HEK293 (cell line): ENCODE measurements around the gene DHX16.
A peak's percentile ranks its signal among the peaks of the same experiment; 100 is the strongest.

Experiments
- CTCF ChIA-PET: fragments of 350-600 bp; formaldehyde crosslinking; extraction: SDS; loops from one replicate; lab custom pipeline; 2021; ENCODE audit warnings: antibody characterized with exemption; lab: Yijun Ruan, JAX
- POLR2A ChIA-PET: fragments of 300-600 bp; formaldehyde crosslinking; extraction: SDS; loops from one replicate; lab custom pipeline; 2020; ENCODE audit warnings: antibody characterized with exemption, inconsistent platforms; lab: Yijun Ruan, JAX
- H3K27ac ChIP-seq: fragments of 200-500 bp; sonication (Bioruptor generic); 2 replicates; pipeline ENCODE4 v1.5.1; 2014; ENCODE audit warnings: low read depth, low read length, control low read depth, inconsistent platforms; ENCODE audit errors: extremely low read depth
- H3K36me3 ChIP-seq, 2 experiments: fragments of 200-500 bp in 1 of 2; sonication (Bioruptor generic) in 1 of 2; 1 replicate in 1 of 2; 2 replicates in 1 of 2; pipeline ENCODE4 v1.5.1; 2014 to 2017; ENCODE audit warnings: inconsistent platforms in 2 of 2, low read length in 2 of 2; ENCODE audit not compliant: control insufficient read depth in 2 of 2, insufficient read depth in 1 of 2
- H3K4me1 ChIP-seq: fragments of 200-500 bp; sonication (Bioruptor generic); 2 replicates; pipeline ENCODE4 v1.5.1; 2014; ENCODE audit warnings: mild to moderate bottlenecking, low read length, inconsistent platforms; ENCODE audit not compliant: control insufficient read depth, insufficient read depth
- H3K4me3 ChIP-seq: 2 replicates; pipeline ENCODE4 v1.5.1; 2011; ENCODE audit warnings: low read depth, mild to moderate bottlenecking, control low read depth, low read length, moderate library complexity
- H3K9me3 ChIP-seq: fragments of 200-500 bp; sonication (Bioruptor generic); 2 replicates; pipeline ENCODE4 v1.5.1; 2014; ENCODE audit warnings: low read depth, low read length, inconsistent platforms; ENCODE audit not compliant: control insufficient read depth, insufficient read depth
- SCRT1 ChIP-seq: fragments of 450-650 bp; formaldehyde crosslinking; IDR thresholded peaks from 2 replicates; pipeline ENCODE4 v1.5.1; 2016; ENCODE audit warnings: missing biosample characterization, missing genetic modification characterization, borderline replicate concordance
- TRIM28 ChIP-seq: IDR thresholded peaks from 2 replicates; pipeline ENCODE4 v1.6.1; 2011; ENCODE audit warnings: low read length, control low read depth, borderline replicate concordance
- ZBTB48 ChIP-seq: fragments of 450-650 bp; formaldehyde crosslinking; IDR thresholded peaks from 2 replicates; pipeline ENCODE4 v1.5.1; 2016; ENCODE audit warnings: missing biosample characterization, missing genetic modification characterization
- ZFHX2 ChIP-seq: fragments of 450-650 bp; formaldehyde crosslinking; conservative IDR thresholded peaks from 2 replicates; pipeline ENCODE4 v1.5.1; 2016; ENCODE audit warnings: missing biosample characterization, missing genetic modification characterization
- ZFP3 ChIP-seq: fragments of 450-650 bp; formaldehyde crosslinking; IDR thresholded peaks from 2 replicates; pipeline ENCODE4 v1.5.1; 2016; ENCODE audit warnings: low read depth, missing biosample characterization, missing genetic modification characterization
- ZFP37 ChIP-seq: fragments of 450-650 bp; formaldehyde crosslinking; IDR thresholded peaks from 2 replicates; pipeline ENCODE4 v1.5.1; 2016; ENCODE audit warnings: missing biosample characterization, missing genetic modification characterization
- ZNF132 ChIP-seq: fragments of 450-650 bp; formaldehyde crosslinking; IDR thresholded peaks from 2 replicates; pipeline ENCODE4 v1.5.1; 2017; ENCODE audit warnings: missing biosample characterization, missing genetic modification characterization, borderline replicate concordance
- ZNF23 ChIP-seq: fragments of 450-650 bp; formaldehyde crosslinking; IDR thresholded peaks from 2 replicates; pipeline ENCODE4 v1.5.1; 2016; ENCODE audit warnings: missing biosample characterization, missing genetic modification characterization, borderline replicate concordance
- ZNF341 ChIP-seq: fragments of 450-650 bp; formaldehyde crosslinking; IDR thresholded peaks from 2 replicates; pipeline ENCODE4; 2016; ENCODE audit warnings: low read depth, missing biosample characterization, missing genetic modification characterization
- ZNF571 ChIP-seq: fragments of 450-650 bp; formaldehyde crosslinking; IDR thresholded peaks from 2 replicates; pipeline ENCODE4 v1.5.0; 2017; ENCODE audit warnings: missing biosample characterization, missing genetic modification characterization
- ZNF610 ChIP-seq: fragments of 450-650 bp; formaldehyde crosslinking; IDR thresholded peaks from 2 replicates; pipeline ENCODE4 v1.5.1; 2016; ENCODE audit warnings: missing biosample characterization, missing genetic modification characterization, borderline replicate concordance
- ZNF654 ChIP-seq: fragments of 450-650 bp; formaldehyde crosslinking; IDR thresholded peaks from 2 replicates; pipeline ENCODE4 v1.5.1; 2016; ENCODE audit warnings: low read depth, missing biosample characterization, missing genetic modification characterization
- ZNF701 ChIP-seq: fragments of 450-650 bp; formaldehyde crosslinking; IDR thresholded peaks from 2 replicates; pipeline ENCODE4 v1.5.1; 2016; ENCODE audit warnings: missing biosample characterization, missing genetic modification characterization
- ZNF76 ChIP-seq: fragments of 450-650 bp; formaldehyde crosslinking; IDR thresholded peaks from 2 replicates; pipeline ENCODE4; 2016; ENCODE audit warnings: low read depth, missing biosample characterization, missing genetic modification characterization, borderline replicate concordance
- ZSCAN23 ChIP-seq: fragments of 450-650 bp; formaldehyde crosslinking; IDR thresholded peaks from 2 replicates; pipeline ENCODE4 v1.5.1; 2016; ENCODE audit warnings: missing biosample characterization, missing genetic modification characterization
- TF ChIP-seq, protein P1 (sequence below): fragments of 450-650 bp; formaldehyde crosslinking; IDR thresholded peaks from 2 replicates; pipeline ENCODE4 v1.5.1; 2017; ENCODE audit warnings: missing biosample characterization, missing genetic modification characterization
- TF ChIP-seq, protein P2 (sequence below): fragments of 450-650 bp; formaldehyde crosslinking; IDR thresholded peaks from 2 replicates; pipeline ENCODE4 v1.5.1; 2016; ENCODE audit warnings: missing biosample characterization, missing genetic modification characterization
- TF ChIP-seq, protein P3 (sequence below): fragments of 450-650 bp; IDR thresholded peaks from 2 replicates; pipeline ENCODE4 v1.5.1; 2018; ENCODE audit warnings: missing biosample characterization, mild to moderate bottlenecking, missing genetic modification characterization
- TF ChIP-seq, protein P4 (sequence below): fragments of 450-650 bp; formaldehyde crosslinking; IDR thresholded peaks from 2 replicates; pipeline ENCODE4 v1.5.1; 2017; ENCODE audit warnings: missing biosample characterization, missing genetic modification characterization
- TF ChIP-seq, protein P5 (sequence below): fragments of 450-650 bp; formaldehyde crosslinking; IDR thresholded peaks from 2 replicates; pipeline ENCODE4 v1.5.1; 2016; ENCODE audit warnings: missing biosample characterization, missing genetic modification characterization
- TF ChIP-seq, protein P6 (sequence below): fragments of 450-650 bp; formaldehyde crosslinking; IDR thresholded peaks from 2 replicates; pipeline ENCODE4 v1.5.1; 2016; ENCODE audit warnings: missing biosample characterization, missing genetic modification characterization, borderline replicate concordance
- TF ChIP-seq, protein P7 (sequence below): fragments of 450-650 bp; formaldehyde crosslinking; IDR thresholded peaks from 2 replicates; pipeline ENCODE4 v1.5.1; 2016; ENCODE audit warnings: missing biosample characterization, missing genetic modification characterization

DHX16 gene

DNA sequence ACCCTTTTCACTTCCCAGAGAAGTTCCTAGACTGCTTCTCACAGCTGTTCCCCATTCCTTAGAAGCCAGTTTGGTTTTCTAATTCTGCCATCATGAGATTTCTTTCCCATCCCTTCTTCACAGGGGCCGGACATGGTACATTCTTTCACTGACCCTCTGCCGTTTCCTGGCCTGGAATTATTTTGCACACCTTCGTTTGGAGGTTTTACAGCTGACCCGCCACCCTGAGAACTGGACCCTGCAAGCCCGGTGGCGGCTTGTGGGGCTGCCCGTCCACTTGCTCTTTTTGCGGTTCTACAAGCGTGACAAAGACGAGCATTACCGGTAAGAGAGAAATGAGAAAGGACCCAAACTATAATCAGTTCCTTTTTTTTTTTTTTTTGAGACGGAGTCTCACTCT lies 21.7 kb downstream of the DHX16 start (continued):
- TF ChIP-seq, protein P1, sequence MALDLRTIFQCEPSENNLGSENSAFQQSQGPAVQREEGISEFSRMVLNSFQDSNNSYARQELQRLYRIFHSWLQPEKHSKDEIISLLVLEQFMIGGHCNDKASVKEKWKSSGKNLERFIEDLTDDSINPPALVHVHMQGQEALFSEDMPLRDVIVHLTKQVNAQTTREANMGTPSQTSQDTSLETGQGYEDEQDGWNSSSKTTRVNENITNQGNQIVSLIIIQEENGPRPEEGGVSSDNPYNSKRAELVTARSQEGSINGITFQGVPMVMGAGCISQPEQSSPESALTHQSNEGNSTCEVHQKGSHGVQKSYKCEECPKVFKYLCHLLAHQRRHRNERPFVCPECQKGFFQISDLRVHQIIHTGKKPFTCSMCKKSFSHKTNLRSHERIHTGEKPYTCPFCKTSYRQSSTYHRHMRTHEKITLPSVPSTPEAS (tag by site-specific recombination), result no peak
- TF ChIP-seq, protein P2, sequence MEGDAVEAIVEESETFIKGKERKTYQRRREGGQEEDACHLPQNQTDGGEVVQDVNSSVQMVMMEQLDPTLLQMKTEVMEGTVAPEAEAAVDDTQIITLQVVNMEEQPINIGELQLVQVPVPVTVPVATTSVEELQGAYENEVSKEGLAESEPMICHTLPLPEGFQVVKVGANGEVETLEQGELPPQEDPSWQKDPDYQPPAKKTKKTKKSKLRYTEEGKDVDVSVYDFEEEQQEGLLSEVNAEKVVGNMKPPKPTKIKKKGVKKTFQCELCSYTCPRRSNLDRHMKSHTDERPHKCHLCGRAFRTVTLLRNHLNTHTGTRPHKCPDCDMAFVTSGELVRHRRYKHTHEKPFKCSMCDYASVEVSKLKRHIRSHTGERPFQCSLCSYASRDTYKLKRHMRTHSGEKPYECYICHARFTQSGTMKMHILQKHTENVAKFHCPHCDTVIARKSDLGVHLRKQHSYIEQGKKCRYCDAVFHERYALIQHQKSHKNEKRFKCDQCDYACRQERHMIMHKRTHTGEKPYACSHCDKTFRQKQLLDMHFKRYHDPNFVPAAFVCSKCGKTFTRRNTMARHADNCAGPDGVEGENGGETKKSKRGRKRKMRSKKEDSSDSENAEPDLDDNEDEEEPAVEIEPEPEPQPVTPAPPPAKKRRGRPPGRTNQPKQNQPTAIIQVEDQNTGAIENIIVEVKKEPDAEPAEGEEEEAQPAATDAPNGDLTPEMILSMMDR (tag by site-specific recombination), result no peak
- TF ChIP-seq ZNF132 (tag by site-specific recombination) (no peak), ZSCAN23 (tag by site-specific recombination) (no peak), ZNF23 (tag by site-specific recombination) (no peak), TRIM28 (no peak), ZFP3 (tag by site-specific recombination) (no peak), ZNF341 (no peak), ZNF571 (tag by site-specific recombination) (no peak), SCRT1 (tag by site-specific recombination) (no peak), ZNF701 (tag by site-specific recombination) (no peak), ZNF654 (no peak)
- TF ChIP-seq, protein P3, sequence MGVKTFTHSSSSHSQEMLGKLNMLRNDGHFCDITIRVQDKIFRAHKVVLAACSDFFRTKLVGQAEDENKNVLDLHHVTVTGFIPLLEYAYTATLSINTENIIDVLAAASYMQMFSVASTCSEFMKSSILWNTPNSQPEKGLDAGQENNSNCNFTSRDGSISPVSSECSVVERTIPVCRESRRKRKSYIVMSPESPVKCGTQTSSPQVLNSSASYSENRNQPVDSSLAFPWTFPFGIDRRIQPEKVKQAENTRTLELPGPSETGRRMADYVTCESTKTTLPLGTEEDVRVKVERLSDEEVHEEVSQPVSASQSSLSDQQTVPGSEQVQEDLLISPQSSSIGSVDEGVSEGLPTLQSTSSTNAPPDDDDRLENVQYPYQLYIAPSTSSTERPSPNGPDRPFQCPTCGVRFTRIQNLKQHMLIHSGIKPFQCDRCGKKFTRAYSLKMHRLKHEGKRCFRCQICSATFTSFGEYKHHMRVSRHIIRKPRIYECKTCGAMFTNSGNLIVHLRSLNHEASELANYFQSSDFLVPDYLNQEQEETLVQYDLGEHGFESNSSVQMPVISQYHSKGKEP (tag by site-specific recombination), result no peak
- TF ChIP-seq, protein P4, sequence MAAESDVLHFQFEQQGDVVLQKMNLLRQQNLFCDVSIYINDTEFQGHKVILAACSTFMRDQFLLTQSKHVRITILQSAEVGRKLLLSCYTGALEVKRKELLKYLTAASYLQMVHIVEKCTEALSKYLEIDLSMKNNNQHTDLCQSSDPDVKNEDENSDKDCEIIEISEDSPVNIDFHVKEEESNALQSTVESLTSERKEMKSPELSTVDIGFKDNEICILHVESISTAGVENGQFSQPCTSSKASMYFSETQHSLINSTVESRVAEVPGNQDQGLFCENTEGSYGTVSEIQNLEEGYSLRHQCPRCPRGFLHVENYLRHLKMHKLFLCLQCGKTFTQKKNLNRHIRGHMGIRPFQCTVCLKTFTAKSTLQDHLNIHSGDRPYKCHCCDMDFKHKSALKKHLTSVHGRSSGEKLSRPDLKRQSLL (tag by site-specific recombination), result no peak
- TF ChIP-seq, all 188 proteins: peak for 0

DNA sequence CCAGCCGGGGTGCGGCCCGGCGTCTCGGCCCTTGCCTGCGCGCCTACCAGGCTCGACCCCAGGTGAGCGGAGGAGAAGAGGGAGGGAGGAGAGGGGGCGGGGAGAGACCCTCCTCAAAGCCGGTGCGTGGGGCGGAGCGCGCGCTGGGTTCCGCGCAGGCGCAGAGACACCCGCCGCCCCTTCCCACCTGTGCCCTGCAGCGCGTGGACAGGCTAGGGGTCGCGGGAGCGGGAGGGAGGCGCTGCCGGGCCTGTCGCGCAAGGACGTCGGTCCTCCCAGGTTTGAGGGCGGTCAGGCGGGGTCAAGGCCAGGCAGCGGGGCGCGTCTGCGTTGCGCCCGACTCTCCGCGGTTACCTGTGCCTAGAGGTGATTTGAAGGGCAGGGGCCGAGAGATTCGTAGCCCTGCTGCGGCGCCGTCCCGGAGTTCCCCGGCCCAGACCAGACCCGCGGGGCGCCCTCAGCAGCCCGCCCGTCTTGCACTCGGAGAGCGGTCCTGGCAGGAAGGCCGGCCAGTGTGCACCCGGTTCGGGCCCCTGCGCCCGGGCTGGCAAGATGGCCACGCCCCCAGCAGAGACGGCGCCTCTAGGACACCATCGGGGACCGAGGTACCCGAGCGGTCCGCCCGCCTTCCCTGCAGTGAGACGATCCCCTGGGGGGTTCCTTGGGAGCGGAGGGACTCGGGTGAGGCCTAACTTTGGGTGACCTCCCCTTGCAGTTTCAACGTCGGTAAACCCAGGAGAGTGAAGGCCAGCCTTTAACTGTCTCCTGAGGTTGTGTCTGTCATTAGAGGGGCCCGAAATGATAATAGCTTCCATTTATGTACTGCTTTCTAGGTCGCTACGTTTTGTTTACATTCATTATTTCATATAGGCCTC lies 25.3 kb downstream of the DHX16 start:
- ChIA-PET POLR2A (interaction anchor here (0.7 to 1.7 kb wide), 9 partner anchors 9 to 154 kb away, joined by 3 to 20 read pairs (median 5); partner anchors contain the start of gene MDC1), CTCF (interaction anchor here (0.5 to 1.9 kb wide), 8 partner anchors 18 to 164 kb away, joined by 3 to 10 read pairs (median 4); no protein-coding TSS in a partner anchor)
- H3K27ac ChIP-seq, result peak overlapping the region; percentile 96
- H3K9me3 ChIP-seq, result no peaks in the 10 kb centered on the region
- peaks cover 38 to 60% of the 10 kb centered on the region in 2 experiments for H3K36me3 ChIP-seq
- H3K4me1 ChIP-seq, result peaks cover 8% of the 10 kb centered on the region
- peak overlapping the region; percentile 88 for H3K4me3 ChIP-seq
- TF ChIP-seq, protein P5, sequence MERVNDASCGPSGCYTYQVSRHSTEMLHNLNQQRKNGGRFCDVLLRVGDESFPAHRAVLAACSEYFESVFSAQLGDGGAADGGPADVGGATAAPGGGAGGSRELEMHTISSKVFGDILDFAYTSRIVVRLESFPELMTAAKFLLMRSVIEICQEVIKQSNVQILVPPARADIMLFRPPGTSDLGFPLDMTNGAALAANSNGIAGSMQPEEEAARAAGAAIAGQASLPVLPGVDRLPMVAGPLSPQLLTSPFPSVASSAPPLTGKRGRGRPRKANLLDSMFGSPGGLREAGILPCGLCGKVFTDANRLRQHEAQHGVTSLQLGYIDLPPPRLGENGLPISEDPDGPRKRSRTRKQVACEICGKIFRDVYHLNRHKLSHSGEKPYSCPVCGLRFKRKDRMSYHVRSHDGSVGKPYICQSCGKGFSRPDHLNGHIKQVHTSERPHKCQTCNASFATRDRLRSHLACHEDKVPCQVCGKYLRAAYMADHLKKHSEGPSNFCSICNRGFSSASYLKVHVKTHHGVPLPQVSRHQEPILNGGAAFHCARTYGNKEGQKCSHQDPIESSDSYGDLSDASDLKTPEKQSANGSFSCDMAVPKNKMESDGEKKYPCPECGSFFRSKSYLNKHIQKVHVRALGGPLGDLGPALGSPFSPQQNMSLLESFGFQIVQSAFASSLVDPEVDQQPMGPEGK (tag by site-specific recombination), result peak; percentile 88
- TF ChIP-seq, protein P6, sequence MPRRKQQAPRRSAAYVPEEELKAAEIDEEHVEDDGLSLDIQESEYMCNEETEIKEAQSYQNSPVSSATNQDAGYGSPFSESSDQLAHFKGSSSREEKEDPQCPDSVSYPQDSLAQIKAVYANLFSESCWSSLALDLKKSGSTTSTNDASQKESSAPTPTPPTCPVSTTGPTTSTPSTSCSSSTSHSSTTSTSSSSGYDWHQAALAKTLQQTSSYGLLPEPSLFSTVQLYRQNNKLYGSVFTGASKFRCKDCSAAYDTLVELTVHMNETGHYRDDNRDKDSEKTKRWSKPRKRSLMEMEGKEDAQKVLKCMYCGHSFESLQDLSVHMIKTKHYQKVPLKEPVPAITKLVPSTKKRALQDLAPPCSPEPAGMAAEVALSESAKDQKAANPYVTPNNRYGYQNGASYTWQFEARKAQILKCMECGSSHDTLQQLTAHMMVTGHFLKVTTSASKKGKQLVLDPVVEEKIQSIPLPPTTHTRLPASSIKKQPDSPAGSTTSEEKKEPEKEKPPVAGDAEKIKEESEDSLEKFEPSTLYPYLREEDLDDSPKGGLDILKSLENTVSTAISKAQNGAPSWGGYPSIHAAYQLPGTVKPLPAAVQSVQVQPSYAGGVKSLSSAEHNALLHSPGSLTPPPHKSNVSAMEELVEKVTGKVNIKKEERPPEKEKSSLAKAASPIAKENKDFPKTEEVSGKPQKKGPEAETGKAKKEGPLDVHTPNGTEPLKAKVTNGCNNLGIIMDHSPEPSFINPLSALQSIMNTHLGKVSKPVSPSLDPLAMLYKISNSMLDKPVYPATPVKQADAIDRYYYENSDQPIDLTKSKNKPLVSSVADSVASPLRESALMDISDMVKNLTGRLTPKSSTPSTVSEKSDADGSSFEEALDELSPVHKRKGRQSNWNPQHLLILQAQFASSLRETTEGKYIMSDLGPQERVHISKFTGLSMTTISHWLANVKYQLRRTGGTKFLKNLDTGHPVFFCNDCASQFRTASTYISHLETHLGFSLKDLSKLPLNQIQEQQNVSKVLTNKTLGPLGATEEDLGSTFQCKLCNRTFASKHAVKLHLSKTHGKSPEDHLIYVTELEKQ (tag by site-specific recombination), result no peak; the same call in 1 of the 2 replicates
- TF ChIP-seq ZBTB48 (tag by site-specific recombination) (peak; percentile 97), ZNF76 (tag by site-specific recombination) (peak; percentile 76), ZFP37 (peak; percentile 89), ZFHX2 (tag by site-specific recombination) (peak; percentile 86), ZNF610 (tag by site-specific recombination) (peak; percentile 46; the same call in 1 of the 2 replicates)
- TF ChIP-seq, protein P7, sequence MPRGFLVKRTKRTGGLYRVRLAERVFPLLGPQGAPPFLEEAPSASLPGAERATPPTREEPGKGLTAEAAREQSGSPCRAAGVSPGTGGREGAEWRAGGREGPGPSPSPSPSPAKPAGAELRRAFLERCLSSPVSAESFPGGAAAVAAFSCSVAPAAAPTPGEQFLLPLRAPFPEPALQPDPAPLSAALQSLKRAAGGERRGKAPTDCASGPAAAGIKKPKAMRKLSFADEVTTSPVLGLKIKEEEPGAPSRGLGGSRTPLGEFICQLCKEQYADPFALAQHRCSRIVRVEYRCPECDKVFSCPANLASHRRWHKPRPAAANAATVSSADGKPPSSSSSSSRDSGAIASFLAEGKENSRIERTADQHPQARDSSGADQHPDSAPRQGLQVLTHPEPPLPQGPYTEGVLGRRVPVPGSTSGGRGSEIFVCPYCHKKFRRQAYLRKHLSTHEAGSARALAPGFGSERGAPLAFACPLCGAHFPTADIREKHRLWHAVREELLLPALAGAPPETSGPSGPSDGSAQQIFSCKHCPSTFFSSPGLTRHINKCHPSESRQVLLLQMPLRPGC (tag by site-specific recombination), result no peak; the same call in 1 of the 2 replicates
